ENCODE data around the gene MAP3K7CL. TPM values are rescaled to one million over a fixed set of nuclear protein-coding genes. Genes with fewer than 3 reads are reported as not detected.

Gene MAP3K7CL
- total RNA-seq, 1 experiment from 2014 or later, result 0.31 TPM

DNA sequence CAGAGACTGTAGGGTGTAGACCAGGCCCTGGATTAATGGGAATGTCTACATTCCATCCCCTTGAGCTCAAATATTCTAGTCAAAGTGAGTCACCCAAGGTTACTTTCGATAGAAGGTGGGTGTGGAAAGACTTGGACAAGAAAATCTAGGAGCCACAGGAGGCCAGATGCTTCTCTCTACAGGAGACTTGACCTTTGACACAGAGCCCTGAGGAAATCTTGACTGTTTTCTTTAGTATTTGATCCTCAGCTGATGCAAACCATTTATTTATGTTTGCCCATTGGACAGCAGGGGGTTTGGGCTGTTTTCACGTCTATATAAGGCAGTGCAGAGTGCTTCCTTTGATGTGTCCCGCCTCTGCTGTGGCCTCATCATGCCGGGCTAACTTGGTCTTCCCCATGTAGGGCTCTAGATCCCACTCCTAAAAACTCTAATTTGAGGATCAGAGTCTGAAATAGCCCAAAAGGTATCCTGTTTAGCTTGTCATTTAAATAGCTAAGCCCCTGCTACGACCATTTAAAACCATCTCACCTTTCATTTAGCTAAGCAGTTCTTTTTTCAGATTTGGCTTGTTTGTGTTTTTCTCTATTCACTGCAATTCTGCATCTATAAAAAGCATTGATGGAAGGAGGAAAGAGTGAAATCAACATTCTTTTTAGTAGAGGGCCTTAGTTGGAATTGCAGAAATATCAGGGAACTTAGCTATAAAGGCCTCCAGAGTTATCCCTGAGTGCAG lies 15.5 kb upstream of the MAP3K7CL start:
- ATAC-seq (no peak), DNase-seq (ENCODE audit: low read depth, low spot score) (no peak)
- Histone ChIP-seq H3K4me1 (ENCODE audit: control insufficient read depth, insufficient read depth, low read length) (no peaks in the 10 kb centered on the region), H3K27ac (ENCODE audit: low read length) (no peak overlapping the region), H3K4me3 (ENCODE audit: low read depth in 2 of 2, low read length in 2 of 2) (no peak overlapping the region), H3K36me3 (ENCODE audit: control insufficient read depth, insufficient read depth, low read length) (no peaks in the 10 kb centered on the region), H3K9me3 (ENCODE audit: control insufficient read depth, insufficient read depth, low read depth, low read length) (no peaks in the 10 kb centered on the region), H3K27me3 (ENCODE audit: control insufficient read depth, insufficient read depth, low read length) (no peaks in the 10 kb centered on the region)
- BruUV-seq (replicated peaks), result no TSS peak
- TF ChIP-seq CTCF (IDR thresholded peaks at IDR 0.05) (no peak), POLR2AphosphoS5 (IDR thresholded peaks at IDR 0.05; ENCODE audit: low read depth, low read length) (no peak), SIN3A (IDR thresholded peaks at IDR 0.05; ENCODE audit: borderline replicate concordance, insufficient read depth, low read depth, low read length) (no peak), TCF7L2 (IDR thresholded peaks at IDR 0.05; ENCODE audit: low read depth, low read length) (no peak)
- TF ChIP-seq, protein P1, sequence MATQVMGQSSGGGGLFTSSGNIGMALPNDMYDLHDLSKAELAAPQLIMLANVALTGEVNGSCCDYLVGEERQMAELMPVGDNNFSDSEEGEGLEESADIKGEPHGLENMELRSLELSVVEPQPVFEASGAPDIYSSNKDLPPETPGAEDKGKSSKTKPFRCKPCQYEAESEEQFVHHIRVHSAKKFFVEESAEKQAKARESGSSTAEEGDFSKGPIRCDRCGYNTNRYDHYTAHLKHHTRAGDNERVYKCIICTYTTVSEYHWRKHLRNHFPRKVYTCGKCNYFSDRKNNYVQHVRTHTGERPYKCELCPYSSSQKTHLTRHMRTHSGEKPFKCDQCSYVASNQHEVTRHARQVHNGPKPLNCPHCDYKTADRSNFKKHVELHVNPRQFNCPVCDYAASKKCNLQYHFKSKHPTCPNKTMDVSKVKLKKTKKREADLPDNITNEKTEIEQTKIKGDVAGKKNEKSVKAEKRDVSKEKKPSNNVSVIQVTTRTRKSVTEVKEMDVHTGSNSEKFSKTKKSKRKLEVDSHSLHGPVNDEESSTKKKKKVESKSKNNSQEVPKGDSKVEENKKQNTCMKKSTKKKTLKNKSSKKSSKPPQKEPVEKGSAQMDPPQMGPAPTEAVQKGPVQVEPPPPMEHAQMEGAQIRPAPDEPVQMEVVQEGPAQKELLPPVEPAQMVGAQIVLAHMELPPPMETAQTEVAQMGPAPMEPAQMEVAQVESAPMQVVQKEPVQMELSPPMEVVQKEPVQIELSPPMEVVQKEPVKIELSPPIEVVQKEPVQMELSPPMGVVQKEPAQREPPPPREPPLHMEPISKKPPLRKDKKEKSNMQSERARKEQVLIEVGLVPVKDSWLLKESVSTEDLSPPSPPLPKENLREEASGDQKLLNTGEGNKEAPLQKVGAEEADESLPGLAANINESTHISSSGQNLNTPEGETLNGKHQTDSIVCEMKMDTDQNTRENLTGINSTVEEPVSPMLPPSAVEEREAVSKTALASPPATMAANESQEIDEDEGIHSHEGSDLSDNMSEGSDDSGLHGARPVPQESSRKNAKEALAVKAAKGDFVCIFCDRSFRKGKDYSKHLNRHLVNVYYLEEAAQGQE (IDR thresholded peaks at IDR 0.05; ENCODE audit: insufficient read depth in 1 of 2, low read depth in 2 of 2, low read length in 1 of 2), result no peak
- in situ Hi-C loops (cut with HindIII; ENCODE audit: low pct_unique_long_range_greater_than_20kb, low sequenced_read_pairs) (no loop called here), intact Hi-C loops (cut with micrococcal nuclease; ENCODE audit: unreplicated experiment) (no loop called here)
- ChIA-PET POLR2A (no interaction called here), CTCF (no interaction called here)

DNA sequence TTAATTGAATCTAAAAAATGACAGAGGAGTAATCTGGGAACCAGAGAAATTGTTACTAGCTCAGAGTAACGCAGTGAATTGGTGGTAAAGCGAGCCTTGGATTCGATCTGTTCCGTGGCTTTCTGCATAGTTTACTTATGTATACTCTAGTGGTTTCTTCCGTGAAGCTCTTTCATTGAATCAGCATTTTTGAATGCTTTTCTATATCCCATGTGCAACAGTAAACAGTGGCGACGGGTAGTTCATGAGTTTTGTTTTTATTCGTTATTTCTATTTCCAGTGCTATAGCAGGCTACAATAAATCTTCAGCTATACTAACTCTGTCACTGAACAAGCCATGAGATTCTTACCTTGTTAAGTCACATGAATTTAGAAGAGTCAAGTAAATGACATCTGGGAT lies 14.5 kb upstream of the MAP3K7CL start:
- TF ChIP-seq POLR2AphosphoS5 (IDR thresholded peaks at IDR 0.05; ENCODE audit: low read depth, low read length) (no peak), SIN3A (IDR thresholded peaks at IDR 0.05; ENCODE audit: borderline replicate concordance, insufficient read depth, low read depth, low read length) (no peak), CTCF (IDR thresholded peaks at IDR 0.05) (no peak), TCF7L2 (IDR thresholded peaks at IDR 0.05; ENCODE audit: low read depth, low read length) (no peak)
- TF ChIP-seq, protein P1 (IDR thresholded peaks at IDR 0.05; ENCODE audit: insufficient read depth in 1 of 2, low read depth in 2 of 2, low read length in 1 of 2), result no peak
- no peaks in the 10 kb centered on the region for H3K27me3 ChIP-seq (ENCODE audit: control insufficient read depth, insufficient read depth, low read length)
- no peaks in the 10 kb centered on the region for H3K9me3 ChIP-seq (ENCODE audit: control insufficient read depth, insufficient read depth, low read depth, low read length)
- intact Hi-C loops (cut with micrococcal nuclease; ENCODE audit: unreplicated experiment), result no loop called here
- no peak for ATAC-seq
- no peak overlapping the region for H3K4me3 ChIP-seq (ENCODE audit: low read depth in 2 of 2, low read length in 2 of 2)
- no TSS peak for BruUV-seq (replicated peaks)
- no peak overlapping the region for H3K27ac ChIP-seq (ENCODE audit: low read length)
- H3K36me3 ChIP-seq (ENCODE audit: control insufficient read depth, insufficient read depth, low read length), result no peaks in the 10 kb centered on the region
- in situ Hi-C loops (cut with HindIII; ENCODE audit: low pct_unique_long_range_greater_than_20kb, low sequenced_read_pairs), result no loop called here
- no peak for DNase-seq (ENCODE audit: low read depth, low spot score)
- ChIA-PET POLR2A (no interaction called here), CTCF (no interaction called here)
- no peaks in the 10 kb centered on the region for H3K4me1 ChIP-seq (ENCODE audit: control insufficient read depth, insufficient read depth, low read length)

Data from Panc1 (cell line).